GM23338 (cell line): ENCODE measurements around the gene MTA1.

Source experiments
- CREB1 ChIP-seq: fragments of 250-450 bp; sonication (Bioruptor Pico); IDR thresholded peaks from 2 replicates; pipeline ENCODE4 v1.5.0; 2020; ENCODE audit warnings: low read depth, mild to moderate bottlenecking, moderate library complexity
- CTCF ChIP-seq, 2 experiments: fragments of 200-600 bp in 1 of 2; sonication (generic) in 1 of 2; conservative IDR thresholded peaks; 2 replicates each; pipeline versions ENCODE4 v1.5.1 to v1.6.1; 2016 to 2017; ENCODE audit warnings: antibody characterized with exemption in 2 of 2, low read depth in 2 of 2, mild to moderate bottlenecking in 2 of 2, moderate library complexity in 1 of 2
- EZH2 ChIP-seq: fragments of 200-600 bp; sonication (generic); IDR thresholded peaks from one replicate; pipeline ENCODE4 v1.8.0; 2017; ENCODE audit warnings: antibody characterized with exemption, mild to moderate bottlenecking, low read depth; ENCODE audit not compliant: unreplicated experiment
- EZH2phosphoT487 ChIP-seq: fragments of 200-600 bp; sonication (generic); IDR thresholded peaks from one replicate; pipeline ENCODE4 v1.8.1; 2018; ENCODE audit warnings: antibody characterized with exemption; ENCODE audit not compliant: unreplicated experiment
- POLR2AphosphoS5 ChIP-seq: IDR thresholded peaks from 2 replicates; pipeline ENCODE4 v1.6.1; 2016; ENCODE audit warnings: antibody characterized with exemption, low read depth

GRCh38 chr14:105388976-105389375 is 30.7 kb upstream of the MTA1 start:
- no peak for TF ChIP-seq POLR2AphosphoS5
- no peak for TF ChIP-seq CTCF (conservative IDR thresholded peaks at IDR 0.05; ENCODE audit: low read depth in 2 of 2)
- TF ChIP-seq EZH2: no peak
- no peak for TF ChIP-seq CREB1 (CRISPR knock-in tag)
- no peak for TF ChIP-seq EZH2phosphoT487
